Endodermal cell (in vitro differentiated cells): ENCODE measurements around the gene MOCS3. TPM values are rescaled to one million over a fixed set of nuclear protein-coding genes. Genes with fewer than 3 reads are reported as not detected.

Experiments
- DNase-seq: peaks from one replicate; pipeline ENCODE4 v3.0.0-alpha.2; 2017
- H3K27ac ChIP-seq: 2 replicates; pipeline ENCODE4 v1.5.1; 2013; ENCODE audit warnings: mild to moderate bottlenecking, low read depth, low read length, moderate library complexity
- H3K27me3 ChIP-seq: 2 replicates; pipeline ENCODE4 v1.6.1; 2013; ENCODE audit warnings: mild to moderate bottlenecking, low read length, moderate library complexity; ENCODE audit not compliant: insufficient read depth, control insufficient read depth, poor library complexity, severe bottlenecking
- H3K36me3 ChIP-seq: 2 replicates; pipeline ENCODE4 v1.7.0; 2013; ENCODE audit warnings: mild to moderate bottlenecking, low read length, moderate library complexity; ENCODE audit not compliant: control insufficient read depth, insufficient read depth
- H3K4me1 ChIP-seq: one replicate; pipeline ENCODE4 v1.7.0; 2013; ENCODE audit warnings: low read length; ENCODE audit not compliant: control insufficient read depth, insufficient read depth
- H3K4me3 ChIP-seq: 2 replicates; pipeline ENCODE4 v1.5.1; 2013; ENCODE audit warnings: mild to moderate bottlenecking, low read length, moderate library complexity
- H3K9ac ChIP-seq: 2 replicates; pipeline ENCODE4 v1.6.1; 2013; ENCODE audit warnings: mild to moderate bottlenecking, low read length, moderate library complexity; ENCODE audit not compliant: poor library complexity, severe bottlenecking; ENCODE audit errors: extremely low read depth
- H3K9me3 ChIP-seq: 2 replicates; pipeline ENCODE4 v1.6.1; 2013; ENCODE audit warnings: mild to moderate bottlenecking, low read length, moderate library complexity; ENCODE audit not compliant: control insufficient read depth
- H3K27ac Mint-ChIP-seq: 2 replicates; pipeline ENCODE4 v1.8.0; 2020; ENCODE audit warnings: mixed read lengths
- H3K27me3 Mint-ChIP-seq: 2 replicates; pipeline ENCODE4 v1.8.0; 2021; ENCODE audit warnings: mild to moderate bottlenecking, mixed read lengths; ENCODE audit not compliant: insufficient read depth
- H3K36me3 Mint-ChIP-seq: 2 replicates; pipeline ENCODE4 v1.8.0; 2020; ENCODE audit warnings: low read depth, mixed read lengths
- H3K4me1 Mint-ChIP-seq: 2 replicates; pipeline ENCODE4 v1.8.0; 2020; ENCODE audit warnings: mixed read lengths
- H3K4me3 Mint-ChIP-seq: 2 replicates; pipeline ENCODE4 v1.8.0; 2020; ENCODE audit warnings: mild to moderate bottlenecking, moderate library complexity, mixed read lengths
- H3K9me3 Mint-ChIP-seq: 2 replicates; pipeline ENCODE4 v1.8.0; 2020; ENCODE audit warnings: mild to moderate bottlenecking, mixed read lengths
- CTCF ChIP-seq: fragments of 200-600 bp; sonication (generic); conservative IDR thresholded peaks from 2 replicates; pipeline ENCODE4 v1.5.0; 2021; ENCODE audit warnings: antibody characterized with exemption, mild to moderate bottlenecking
- WGBS, 2 experiments: methylation state at CpG; one replicate each; pipeline versions ENCODE4 v1.1.5 to v1.1.7; 2013; ENCODE audit warnings: missing lambda C conversion rate in 2 of 2, mixed read lengths in 1 of 2; ENCODE audit not compliant: insufficient coverage in 1 of 2, insufficient read length in 1 of 2; 5-methylcytosine and 5-hydroxymethylcytosine counted together
- total RNA-seq, 2 donors: library from RNA; stranded (reverse); fragmentation: NEBNext Ultra II Directional in 1 of 2; extraction: Animal tissue kit (Norgen Biotek cat#: 25700) in 1 of 2; gene quantifications; 2 replicates in 1 of 2; 3 replicates in 1 of 2; pipeline ENCODE4 v1.2.1, GENCODE V29; 2021

MOCS3 gene
- total RNA-seq, 2 donors from 2014 or later = 4.7 to 5.5 TPM

- H3K9me3 Mint-ChIP-seq = no peaks in the 10 kb centered on the region
- no peak overlapping the region for H3K4me3 ChIP-seq
- no peak for TF ChIP-seq CTCF
- H3K9ac ChIP-seq = no peak overlapping the region
- no peaks in the 10 kb centered on the region for H3K27me3 ChIP-seq
- no peak overlapping the region for H3K4me3 Mint-ChIP-seq
- H3K36me3 ChIP-seq = peaks cover 85% of the 10 kb centered on the region
- H3K27ac ChIP-seq = no peak overlapping the region
- H3K4me1 ChIP-seq = peaks cover 17% of the 10 kb centered on the region
- H3K36me3 Mint-ChIP-seq = peaks cover 40% of the 10 kb centered on the region
- H3K27ac Mint-ChIP-seq = peak overlapping the region; percentile 40
- H3K27me3 Mint-ChIP-seq = no peaks in the 10 kb centered on the region
- no peak for DNase-seq
- WGBS, 2 experiments = 90% methylated on average over 3 of the region's 3 CpGs; no CpG with 5 or more reads in 1 of the 2 experiments
- no peaks in the 10 kb centered on the region for H3K9me3 ChIP-seq
- peaks cover 58% of the 10 kb centered on the region for H3K4me1 Mint-ChIP-seq
These were observed 43.2 kb upstream of the MOCS3 start for GRCh38 chr20:50915424-50915823.

- Histone ChIP-seq H3K9ac (no peak overlapping the region), H3K27ac (no peak overlapping the region), H3K4me3 (no peak overlapping the region), H3K27me3 (no peaks in the 10 kb centered on the region), H3K36me3 (peaks cover 85% of the 10 kb centered on the region), H3K4me1 (peaks cover 17% of the 10 kb centered on the region), H3K9me3 (no peaks in the 10 kb centered on the region)
- peaks cover 34% of the 10 kb centered on the region for H3K36me3 Mint-ChIP-seq
- no peak for DNase-seq
- H3K4me3 Mint-ChIP-seq = no peak overlapping the region
- peaks cover 60% of the 10 kb centered on the region for H3K4me1 Mint-ChIP-seq
- WGBS, 2 experiments = 91 to 92% methylated on average over 5 of the region's 5 CpGs
- H3K9me3 Mint-ChIP-seq = no peaks in the 10 kb centered on the region
- peak overlapping the region; percentile 19 for H3K27ac Mint-ChIP-seq
- H3K27me3 Mint-ChIP-seq = no peaks in the 10 kb centered on the region
- no peak for TF ChIP-seq CTCF
These were observed 42.4 kb upstream of the MOCS3 start for GRCh38 chr20:50916257-50916656.

- no peaks in the 10 kb centered on the region for H3K27me3 ChIP-seq
- H3K36me3 Mint-ChIP-seq = peaks cover 27% of the 10 kb centered on the region
- no peak for TF ChIP-seq CTCF
- H3K4me1 ChIP-seq = peaks cover 21% of the 10 kb centered on the region
- 93 to 95% methylated on average over 3 of the region's 3 CpGs for WGBS, 2 experiments
- H3K9ac ChIP-seq = no peak overlapping the region
- H3K4me3 ChIP-seq = no peak overlapping the region
- H3K9me3 ChIP-seq = no peaks in the 10 kb centered on the region
- no peaks in the 10 kb centered on the region for H3K27me3 Mint-ChIP-seq
- peaks cover 86% of the 10 kb centered on the region for H3K36me3 ChIP-seq
- H3K27ac Mint-ChIP-seq = peak overlapping the region; percentile 7
- DNase-seq = no peak
- no peaks in the 10 kb centered on the region for H3K9me3 Mint-ChIP-seq
- H3K4me1 Mint-ChIP-seq = peaks cover 60% of the 10 kb centered on the region
- no peak overlapping the region for H3K4me3 Mint-ChIP-seq
- no peak overlapping the region for H3K27ac ChIP-seq
These were observed 41.7 kb upstream of the MOCS3 start for GRCh38 chr20:50916934-50917333.
